Measurements from ENCODE around the gene PPM1N.

PPM1N gene

GRCh38 chr19:45478454-45479238 is 19.6 kb upstream of the PPM1N start:
- peak; percentile 95 for DNase-seq
- H3K4me3 ChIP-seq (ENCODE audit: low read length), result peak overlapping the region; percentile 65
- peak overlapping the region; percentile 89 for H3K27ac ChIP-seq (ENCODE audit: low read length)
- H3K4me2 ChIP-seq (ENCODE audit: low read depth, low read length), result peak overlapping the region; percentile 98
- H4K20me1 ChIP-seq (ENCODE audit: insufficient read depth, low read length), result no peaks in the 10 kb centered on the region
- H3F3A ChIP-seq (ENCODE audit: insufficient read depth, low read length), result peaks cover 14% of the 10 kb centered on the region
- no peaks in the 10 kb centered on the region for H3K79me2 ChIP-seq (ENCODE audit: low read length)
- TF ChIP-seq, protein P1, sequence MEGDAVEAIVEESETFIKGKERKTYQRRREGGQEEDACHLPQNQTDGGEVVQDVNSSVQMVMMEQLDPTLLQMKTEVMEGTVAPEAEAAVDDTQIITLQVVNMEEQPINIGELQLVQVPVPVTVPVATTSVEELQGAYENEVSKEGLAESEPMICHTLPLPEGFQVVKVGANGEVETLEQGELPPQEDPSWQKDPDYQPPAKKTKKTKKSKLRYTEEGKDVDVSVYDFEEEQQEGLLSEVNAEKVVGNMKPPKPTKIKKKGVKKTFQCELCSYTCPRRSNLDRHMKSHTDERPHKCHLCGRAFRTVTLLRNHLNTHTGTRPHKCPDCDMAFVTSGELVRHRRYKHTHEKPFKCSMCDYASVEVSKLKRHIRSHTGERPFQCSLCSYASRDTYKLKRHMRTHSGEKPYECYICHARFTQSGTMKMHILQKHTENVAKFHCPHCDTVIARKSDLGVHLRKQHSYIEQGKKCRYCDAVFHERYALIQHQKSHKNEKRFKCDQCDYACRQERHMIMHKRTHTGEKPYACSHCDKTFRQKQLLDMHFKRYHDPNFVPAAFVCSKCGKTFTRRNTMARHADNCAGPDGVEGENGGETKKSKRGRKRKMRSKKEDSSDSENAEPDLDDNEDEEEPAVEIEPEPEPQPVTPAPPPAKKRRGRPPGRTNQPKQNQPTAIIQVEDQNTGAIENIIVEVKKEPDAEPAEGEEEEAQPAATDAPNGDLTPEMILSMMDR (IDR thresholded peaks at IDR 0.05; ENCODE audit: low read length), result peak; percentile 97
- TF ChIP-seq EZH2 (optimal IDR thresholded peaks at IDR 0.05; ENCODE audit: low read depth, low read length), result no peak
- no peak for TF ChIP-seq EZH2phosphoT487 (IDR thresholded peaks at IDR 0.05; ENCODE audit: low read length)
- H3K9me2 ChIP-seq (replicated peaks; ENCODE audit: insufficient read depth, low read length), result no peaks in the 10 kb centered on the region
- H3K36me3 ChIP-seq (replicated peaks; ENCODE audit: insufficient read depth, low read length), result no peaks in the 10 kb centered on the region
- peaks cover 12% of the 10 kb centered on the region for H3K4me1 ChIP-seq (ENCODE audit: low read length)
- no peaks in the 10 kb centered on the region for H3K9me3 ChIP-seq (replicated peaks; ENCODE audit: insufficient read depth, low read length)
- H3K27me3 ChIP-seq (replicated peaks; ENCODE audit: insufficient read depth, low read length), result no peaks in the 10 kb centered on the region; the same call in 1 of the 2 replicates
- peak overlapping the region; percentile 94 for H3K9ac ChIP-seq (ENCODE audit: low read length)
- peak overlapping the region; percentile 64 for H2AFZ ChIP-seq (ENCODE audit: low read length)

DNA sequence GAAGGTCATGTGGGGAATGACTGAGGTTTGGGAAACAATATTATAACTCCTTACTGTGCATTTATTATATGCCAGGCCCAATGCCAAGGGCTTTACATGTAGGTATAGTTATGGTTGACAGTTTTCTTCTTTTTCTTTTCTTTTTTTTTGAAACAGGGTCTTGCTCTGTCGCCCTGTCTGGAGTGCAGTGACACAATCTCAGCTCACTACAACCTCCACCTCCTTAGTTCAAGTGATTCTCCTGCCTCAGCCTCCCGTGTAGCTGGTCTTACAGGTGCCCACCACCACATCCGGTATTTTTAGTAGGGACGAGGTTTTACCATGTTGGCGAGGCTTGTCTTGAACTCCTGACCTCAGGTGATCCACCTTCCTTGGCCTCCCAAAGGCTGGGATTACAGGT is 15.2 kb upstream of the PPM1N start:
- Histone ChIP-seq H3K4me1 (ENCODE audit: low read length) (peaks cover 8% of the 10 kb centered on the region), H3K9ac (ENCODE audit: low read length) (no peak overlapping the region), H3K27me3 (replicated peaks; ENCODE audit: insufficient read depth, low read length) (peaks cover 7% of the 10 kb centered on the region), H3K4me3 (ENCODE audit: low read length) (no peak overlapping the region), H3K4me2 (ENCODE audit: low read depth, low read length) (no peak overlapping the region), H3K9me3 (replicated peaks; ENCODE audit: insufficient read depth, low read length) (no peaks in the 10 kb centered on the region), H4K20me1 (ENCODE audit: insufficient read depth, low read length) (no peaks in the 10 kb centered on the region), H3K9me2 (replicated peaks; ENCODE audit: insufficient read depth, low read length) (no peaks in the 10 kb centered on the region), H3K36me3 (replicated peaks; ENCODE audit: insufficient read depth, low read length) (no peaks in the 10 kb centered on the region), H3K27ac (ENCODE audit: low read length) (no peak overlapping the region), H3K79me2 (ENCODE audit: low read length) (no peaks in the 10 kb centered on the region), H2AFZ (ENCODE audit: low read length) (no peak overlapping the region), H3F3A (ENCODE audit: insufficient read depth, low read length) (peaks cover 8% of the 10 kb centered on the region)
- no peak for DNase-seq
- TF ChIP-seq EZH2phosphoT487 (IDR thresholded peaks at IDR 0.05; ENCODE audit: low read length) (no peak), EZH2 (optimal IDR thresholded peaks at IDR 0.05; ENCODE audit: low read depth, low read length) (no peak)
- TF ChIP-seq, protein P1 (IDR thresholded peaks at IDR 0.05; ENCODE audit: low read length), result no peak

DNA sequence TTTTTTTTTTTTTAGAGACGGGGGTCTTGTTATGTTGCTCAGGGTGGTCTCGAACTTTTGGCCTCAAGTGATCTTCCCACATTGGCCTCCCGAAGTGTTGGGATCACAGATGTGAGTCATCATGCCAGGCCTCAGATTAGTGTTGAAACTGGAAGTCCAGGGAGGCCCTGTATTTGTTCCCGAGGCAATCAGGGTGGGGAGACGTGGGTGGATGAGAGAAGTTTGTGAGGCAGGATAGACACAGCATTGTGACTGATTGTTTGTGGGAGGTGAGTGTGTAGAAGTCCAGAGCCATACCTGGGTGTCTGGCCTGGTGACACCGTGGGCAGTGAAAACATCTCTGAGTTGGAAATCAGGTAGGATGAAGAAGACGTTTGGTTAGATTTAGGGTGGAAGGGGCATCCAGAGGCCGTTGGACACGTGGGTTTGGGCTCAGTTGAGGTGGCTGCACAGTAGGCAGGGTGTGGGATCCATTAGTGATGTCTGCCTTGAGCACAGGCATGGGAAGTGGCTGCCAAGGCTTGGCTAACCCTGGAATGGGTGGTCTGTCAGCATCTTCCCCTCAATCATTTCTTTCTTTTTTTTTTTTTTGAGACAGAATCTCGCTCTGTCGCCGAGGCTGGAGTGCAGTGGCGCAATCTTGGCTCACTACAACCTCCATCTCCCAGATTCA is 13.8 kb upstream of the PPM1N start:
- Histone ChIP-seq H2AFZ (ENCODE audit: low read length) (no peak overlapping the region), H3K27me3 (replicated peaks; ENCODE audit: insufficient read depth, low read length) (peaks cover 21% of the 10 kb centered on the region), H3K9me3 (replicated peaks; ENCODE audit: insufficient read depth, low read length) (no peaks in the 10 kb centered on the region), H3K4me3 (ENCODE audit: low read length) (no peak overlapping the region), H3K9me2 (replicated peaks; ENCODE audit: insufficient read depth, low read length) (no peaks in the 10 kb centered on the region), H4K20me1 (ENCODE audit: insufficient read depth, low read length) (no peaks in the 10 kb centered on the region), H3K9ac (ENCODE audit: low read length) (no peak overlapping the region), H3K4me2 (ENCODE audit: low read depth, low read length) (no peak overlapping the region), H3F3A (ENCODE audit: insufficient read depth, low read length) (no peaks in the 10 kb centered on the region), H3K36me3 (replicated peaks; ENCODE audit: insufficient read depth, low read length) (no peaks in the 10 kb centered on the region), H3K27ac (ENCODE audit: low read length) (no peak overlapping the region), H3K79me2 (ENCODE audit: low read length) (no peaks in the 10 kb centered on the region), H3K4me1 (ENCODE audit: low read length) (peaks cover 3% of the 10 kb centered on the region; the same call in 1 of the 2 replicates)
- no peak for DNase-seq
- TF ChIP-seq, protein P1 (IDR thresholded peaks at IDR 0.05; ENCODE audit: low read length), result no peak
- TF ChIP-seq EZH2phosphoT487 (IDR thresholded peaks at IDR 0.05; ENCODE audit: low read length) (no peak), EZH2 (optimal IDR thresholded peaks at IDR 0.05; ENCODE audit: low read depth, low read length) (no peak)
